AG04450 (cell line): ENCODE measurements around the gene STK32C. TPM values are rescaled to one million over a fixed set of nuclear protein-coding genes. Genes with fewer than 3 reads are reported as not detected.

Experiments used
- CTCF ChIA-PET: fragments of 300-600, 350-600 bp; formaldehyde crosslinking; extraction: SDS; loops from one replicate; lab custom pipeline; 2022; ENCODE audit warnings: antibody characterized with exemption, inconsistent platforms; lab: Charles Lee
- POLR2A ChIA-PET: fragments of 350-600 bp; formaldehyde crosslinking; extraction: SDS; loops from one replicate; lab custom pipeline; 2021; ENCODE audit warnings: antibody characterized with exemption, inconsistent platforms; lab: Yijun Ruan, JAX
- DNase-seq: peaks from one replicate; pipeline ENCODE4 v3.0.0-alpha.2; 2011; ENCODE audit warnings: low read depth, low spot score
- H3K27ac ChIP-seq: one replicate; pipeline ENCODE4 v1.5.1; 2012; ENCODE audit warnings: low read depth, low read length, control low read depth
- H3K27me3 ChIP-seq: one replicate; pipeline ENCODE4 v1.6.0; 2012; ENCODE audit warnings: low read length; ENCODE audit not compliant: control insufficient read depth, insufficient read depth
- H3K4me3 ChIP-seq: 2 replicates; pipeline ENCODE4 v1.5.1; 2011; ENCODE audit warnings: mild to moderate bottlenecking, low read depth, low read length, control low read depth
- H3K9me3 ChIP-seq: 2 replicates; pipeline ENCODE4 v1.5.1; 2012; ENCODE audit warnings: low read length; ENCODE audit not compliant: control insufficient read depth, insufficient read depth
- CTCF ChIP-seq: IDR thresholded peaks from 2 replicates; pipeline ENCODE4 v1.5.1; 2011; ENCODE audit warnings: low read depth, low read length, control low read depth, inconsistent platforms
- polyA plus RNA-seq: library from polyadenylated mRNA; depleted of rRNA; stranded (reverse); fragments of >200 nt; gene quantifications from 2 replicates; pipeline ENCODE4 v1.2.3, GENCODE V29; 2011

The STK32C gene
- polyA plus RNA-seq, 1 experiment: 5.3 TPM

- CTCF ChIA-PET: interaction anchor here (1.7 kb wide), 1 partner anchor 11 kb away, joined by 5 read pairs; no protein-coding TSS in a partner anchor
- Histone ChIP-seq H3K27ac (no peak overlapping the region), H3K27me3 (peaks cover 2% of the 10 kb centered on the region), H3K4me3 (no peak overlapping the region), H3K9me3 (peaks cover 11% of the 10 kb centered on the region)
- no peak for TF ChIP-seq CTCF
- DNase-seq: no peak
- POLR2A ChIA-PET: no interaction called here
These were observed 94.9 kb downstream of the STK32C start for GRCh38 chr10:132212816-132213215.

GRCh38 chr10:132211246-132211645, 96.5 kb downstream of the STK32C start:
- no peak for TF ChIP-seq CTCF
- ChIA-PET POLR2A (no interaction called here), CTCF (no interaction called here)

GRCh38 chr10:132210766-132211165, 97.0 kb downstream of the STK32C start:
- POLR2A ChIA-PET: no interaction called here
- Histone ChIP-seq H3K27me3 (peaks cover 2% of the 10 kb centered on the region), H3K27ac (no peak overlapping the region), H3K9me3 (peaks cover 3% of the 10 kb centered on the region; the same call in 1 of the 2 replicates), H3K4me3 (no peak overlapping the region)
- no peak for DNase-seq
- CTCF ChIA-PET: no interaction called here
- no peak for TF ChIP-seq CTCF

More at GRCh38 chr10:132211246-132211645, 96.5 kb downstream of the STK32C start:
- Histone ChIP-seq H3K27ac (no peak overlapping the region), H3K9me3 (peaks cover 3% of the 10 kb centered on the region; the same call in 1 of the 2 replicates), H3K4me3 (no peak overlapping the region), H3K27me3 (peaks cover 2% of the 10 kb centered on the region)
- DNase-seq: no peak

GRCh38 chr10:132209978-132210530, 97.7 kb downstream of the STK32C start:
- ChIA-PET POLR2A (no interaction called here), CTCF (no interaction called here)
- Histone ChIP-seq H3K9me3 (peaks cover 3% of the 10 kb centered on the region; the same call in 1 of the 2 replicates), H3K27me3 (peaks cover 2% of the 10 kb centered on the region), H3K4me3 (no peak overlapping the region), H3K27ac (no peak overlapping the region)
- no peak for DNase-seq
- no peak for TF ChIP-seq CTCF

- ChIA-PET CTCF (interaction anchor here (0.7 kb wide), 1 partner anchor 1151 kb away, joined by 3 read pairs; no protein-coding TSS in a partner anchor), POLR2A (no interaction called here)
- H3K27me3 ChIP-seq: peaks cover 2% of the 10 kb centered on the region
- no peak for DNase-seq
- no peak overlapping the region for H3K27ac ChIP-seq
- H3K4me3 ChIP-seq: no peak overlapping the region
- no peak for TF ChIP-seq CTCF
- peaks cover 3% of the 10 kb centered on the region; the same call in 1 of the 2 replicates for H3K9me3 ChIP-seq
These were observed 98.6 kb downstream of the STK32C start for GRCh38 chr10:132209130-132209529.
